Tibial nerve (tissue), 4 donors: ENCODE results near the gene ADCY3. TPM values are rescaled to one million over a fixed set of nuclear protein-coding genes. Genes with fewer than 3 reads are reported as not detected.

ENCODE experiments used
- DNase-seq, 2 donors: peaks; one replicate each; pipeline ENCODE4 v3.0.0-alpha.2; 2019; ENCODE audit warnings: low spot score in 2 of 2
- H3K27ac ChIP-seq, 4 donors: fragments of 200-600 bp; sonication (generic) in 3 of 4; one replicate each; pipeline ENCODE4 v1.5.1; 2017 to 2019; ENCODE audit warnings: mild to moderate bottlenecking in 1 of 4
- H3K27me3 ChIP-seq, 2 donors: fragments of 200-600 bp; sonication (generic) in 1 of 2; one replicate each; pipeline versions ENCODE4 v1.5.1 to v1.6.0; 2017 to 2019
- H3K36me3 ChIP-seq, 3 donors: fragments of 200-600 bp; sonication (generic); one replicate each; pipeline ENCODE4 v1.5.1; 2018 to 2019
- H3K4me1 ChIP-seq, 4 donors: fragments of 200-600 bp; sonication (generic) in 3 of 4; one replicate each; pipeline ENCODE4 v1.5.1; 2017 to 2019
- H3K4me3 ChIP-seq, 4 donors: fragments of 200-600 bp; sonication (generic) in 3 of 4; one replicate each; pipeline ENCODE4 v1.5.1; 2017 to 2019; ENCODE audit warnings: mild to moderate bottlenecking in 1 of 4, moderate library complexity in 1 of 4
- H3K9me3 ChIP-seq, 4 donors: fragments of 200-600 bp; sonication (generic) in 3 of 4; one replicate each; pipeline ENCODE4 v1.5.1; 2017 to 2019
- EP300 ChIP-seq, 2 donors: sonication (generic); formaldehyde crosslinking; IDR thresholded peaks; one replicate each; pipeline ENCODE4 v1.6.1; 2017; ENCODE audit warnings: antibody characterized with exemption in 2 of 2, mild to moderate bottlenecking in 1 of 2
- POLR2A ChIP-seq, 2 donors: fragments of 450-650 bp; IDR thresholded peaks; one replicate each; pipeline ENCODE4 v1.6.1; 2017; ENCODE audit warnings: antibody characterized with exemption in 2 of 2, mild to moderate bottlenecking in 2 of 2, moderate library complexity in 2 of 2
- WGBS, 2 donors: methylation state at CpG; one replicate each; pipeline ENCODE4 v1.1.5; 2018; 5-methylcytosine and 5-hydroxymethylcytosine counted together
- total RNA-seq, 4 donors: library from RNA; depleted of rRNA; stranded (reverse); fragments of >200 nt; gene quantifications; one replicate each; pipeline ENCODE4 v1.1.0, GENCODE V29; 2016
- TF ChIP-seq, protein P1 (sequence below), 5 experiments: fragments of 200-600 bp in 3 of 5; fragments of 450-650 bp in 2 of 5; sonication (generic) in 3 of 5; IDR thresholded peaks; one replicate each; pipeline ENCODE4 v1.5.1; 2016 to 2019; ENCODE audit warnings: antibody characterized with exemption in 5 of 5, mild to moderate bottlenecking in 3 of 5, moderate library complexity in 2 of 5

Gene ADCY3
- total RNA-seq, 4 donors from 2014 or later = 145 to 393 (median 207) TPM

DNA sequence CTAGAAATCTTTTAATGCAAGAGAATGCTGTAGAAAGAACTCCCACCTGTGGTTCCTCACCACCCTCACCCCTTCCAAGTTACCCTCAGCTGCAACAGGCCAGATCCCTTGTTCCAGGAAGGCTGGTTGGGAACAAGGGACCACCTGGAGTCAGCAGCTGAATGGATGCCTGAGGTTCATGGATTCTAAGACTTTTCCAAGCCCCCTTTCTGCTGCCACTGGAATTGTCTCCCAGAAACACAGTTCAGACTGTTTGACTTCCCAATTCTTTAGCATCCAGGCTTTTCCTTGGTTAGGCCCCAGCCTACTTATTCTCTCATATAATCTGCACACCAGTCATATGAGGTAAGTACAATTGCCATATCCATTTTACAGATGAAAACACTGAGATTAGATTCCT is 8.0 kb upstream of the ADCY3 start:
- Histone ChIP-seq H3K9me3 (no peaks in the 10 kb centered on the region), H3K4me1 (peaks cover 0 to 19% (median 10%) of the 10 kb centered on the region in 4 donors), H3K27ac (peak overlapping the region; percentile 70 to 86 (median 82)), H3K27me3 (no peaks in the 10 kb centered on the region), H3K36me3 (no peaks in the 10 kb centered on the region), H3K4me3 (no peak overlapping the region)
- no peak for DNase-seq
- TF ChIP-seq EP300 (IDR thresholded peaks at IDR 0.05) (no peak), POLR2A (IDR thresholded peaks at IDR 0.05) (no peak)
- TF ChIP-seq, protein P1, sequence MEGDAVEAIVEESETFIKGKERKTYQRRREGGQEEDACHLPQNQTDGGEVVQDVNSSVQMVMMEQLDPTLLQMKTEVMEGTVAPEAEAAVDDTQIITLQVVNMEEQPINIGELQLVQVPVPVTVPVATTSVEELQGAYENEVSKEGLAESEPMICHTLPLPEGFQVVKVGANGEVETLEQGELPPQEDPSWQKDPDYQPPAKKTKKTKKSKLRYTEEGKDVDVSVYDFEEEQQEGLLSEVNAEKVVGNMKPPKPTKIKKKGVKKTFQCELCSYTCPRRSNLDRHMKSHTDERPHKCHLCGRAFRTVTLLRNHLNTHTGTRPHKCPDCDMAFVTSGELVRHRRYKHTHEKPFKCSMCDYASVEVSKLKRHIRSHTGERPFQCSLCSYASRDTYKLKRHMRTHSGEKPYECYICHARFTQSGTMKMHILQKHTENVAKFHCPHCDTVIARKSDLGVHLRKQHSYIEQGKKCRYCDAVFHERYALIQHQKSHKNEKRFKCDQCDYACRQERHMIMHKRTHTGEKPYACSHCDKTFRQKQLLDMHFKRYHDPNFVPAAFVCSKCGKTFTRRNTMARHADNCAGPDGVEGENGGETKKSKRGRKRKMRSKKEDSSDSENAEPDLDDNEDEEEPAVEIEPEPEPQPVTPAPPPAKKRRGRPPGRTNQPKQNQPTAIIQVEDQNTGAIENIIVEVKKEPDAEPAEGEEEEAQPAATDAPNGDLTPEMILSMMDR (IDR thresholded peaks at IDR 0.05) = no peak

GRCh38 chr2:24926602-24927252 is 6.7 kb upstream of the ADCY3 start:
- H3K27ac ChIP-seq = peak overlapping the region; percentile 70 to 86 (median 82)
- WGBS, 2 donors = 12 to 26% methylated on average over 27 to 33 of the region's 33 CpGs
- no peaks in the 10 kb centered on the region for H3K9me3 ChIP-seq
- H3K4me3 ChIP-seq = peak overlapping the region; percentile 5 to 40 (median 24)
- TF ChIP-seq POLR2A (IDR thresholded peaks at IDR 0.05) (peak in 1 of 2 donors; percentile 18), EP300 (IDR thresholded peaks at IDR 0.05) (peak; percentile 38 to 79)
- TF ChIP-seq, protein P1 (IDR thresholded peaks at IDR 0.05) = peak in 1 of 5 experiments; percentile 40
- peak; percentile 78 to 81 for DNase-seq
- no peaks in the 10 kb centered on the region for H3K27me3 ChIP-seq
- no peaks in the 10 kb centered on the region for H3K36me3 ChIP-seq
- peaks cover 0 to 19% (median 10%) of the 10 kb centered on the region in 4 donors for H3K4me1 ChIP-seq

DNA sequence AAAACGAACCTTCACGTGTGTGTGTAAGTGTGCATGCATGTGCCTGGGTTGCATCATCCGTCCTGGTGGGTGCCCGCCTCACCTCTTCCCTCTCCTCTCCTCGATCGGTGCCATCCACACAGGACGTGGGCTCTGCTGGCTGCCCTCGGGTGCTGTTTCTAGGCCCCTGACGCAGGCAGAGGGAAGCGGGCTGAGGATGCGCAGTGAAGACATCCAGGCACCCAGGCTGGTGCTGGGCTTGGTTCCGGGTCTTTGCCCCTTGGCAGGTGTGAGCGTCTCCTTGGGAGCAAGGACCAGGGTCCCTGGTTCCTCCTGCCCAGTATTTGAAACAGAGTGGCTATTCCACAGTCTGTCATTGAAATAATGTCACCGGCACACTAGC is 6.2 kb upstream of the ADCY3 start:
- H3K9me3 ChIP-seq = no peaks in the 10 kb centered on the region
- peaks cover 0 to 22% (median 11%) of the 10 kb centered on the region in 4 donors for H3K4me1 ChIP-seq
- peak overlapping the region; percentile 5 to 40 (median 24) for H3K4me3 ChIP-seq
- H3K27ac ChIP-seq = peak overlapping the region; percentile 70 to 86 (median 82)
- no peak for TF ChIP-seq EP300 (IDR thresholded peaks at IDR 0.05)
- no peak for TF ChIP-seq POLR2A (IDR thresholded peaks at IDR 0.05)
- TF ChIP-seq, protein P1 (IDR thresholded peaks at IDR 0.05) = no peak
- DNase-seq = no peak
- H3K27me3 ChIP-seq = no peaks in the 10 kb centered on the region
- no peaks in the 10 kb centered on the region for H3K36me3 ChIP-seq
- 84 to 90% methylated on average over 12 to 14 of the region's 14 CpGs for WGBS, 2 donors

DNA sequence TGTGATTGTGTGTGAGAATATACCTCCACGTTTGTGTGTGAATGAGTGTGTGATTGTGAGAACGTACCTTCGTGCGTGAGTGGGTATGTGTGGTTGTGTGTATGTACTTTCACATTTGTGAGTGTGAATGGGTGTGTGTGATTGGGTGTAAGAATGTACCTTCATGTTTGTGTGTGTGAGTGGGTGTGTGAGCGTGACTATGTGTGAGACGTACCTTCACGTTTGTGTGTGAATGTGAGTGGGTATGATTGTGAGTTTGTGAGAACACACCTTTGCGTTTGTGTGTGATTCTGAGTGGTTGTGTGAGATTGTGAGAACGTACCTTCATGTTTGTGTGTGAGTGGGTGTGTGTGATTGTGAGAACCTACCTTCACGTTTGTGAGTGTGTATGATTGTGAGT is 5.8 kb upstream of the ADCY3 start:
- Histone ChIP-seq H3K4me3 (no peak overlapping the region), H3K27ac (peak overlapping the region; percentile 70 to 86 (median 82)), H3K27me3 (no peaks in the 10 kb centered on the region), H3K4me1 (peaks cover 0 to 26% (median 13%) of the 10 kb centered on the region in 4 donors), H3K9me3 (no peaks in the 10 kb centered on the region), H3K36me3 (no peaks in the 10 kb centered on the region)
- DNase-seq = no peak
- no peak for TF ChIP-seq POLR2A (IDR thresholded peaks at IDR 0.05)
- TF ChIP-seq, protein P1 (IDR thresholded peaks at IDR 0.05) = no peak
- TF ChIP-seq EP300 (IDR thresholded peaks at IDR 0.05) = no peak
- 93 to 96% methylated on average over 10 of the region's 10 CpGs for WGBS, 2 donors

DNA sequence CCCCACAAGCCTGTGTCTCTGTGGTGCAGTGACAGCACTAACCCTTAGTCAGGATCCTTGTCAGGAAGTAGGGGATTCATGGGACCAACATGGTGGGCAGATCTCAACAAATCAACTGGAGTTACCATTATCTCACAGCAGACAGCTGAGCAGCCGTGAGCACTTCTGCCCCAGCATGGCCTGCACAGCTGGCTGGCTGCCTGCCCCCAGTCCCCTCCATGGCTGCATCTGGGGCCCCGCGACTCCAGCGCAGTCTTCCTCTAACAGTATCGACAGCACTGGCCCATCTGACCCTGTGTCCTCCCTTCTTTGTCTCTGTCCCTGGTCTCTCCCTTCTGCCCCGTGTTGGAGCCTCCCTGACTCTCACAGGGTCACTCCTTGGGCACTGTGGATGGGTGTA is 4.7 kb upstream of the ADCY3 start:
- Histone ChIP-seq H3K27ac (peak overlapping the region in 2 of 4 donors; percentile 43 to 95), H3K4me3 (no peak overlapping the region), H3K4me1 (peaks cover 0 to 31% (median 14%) of the 10 kb centered on the region in 4 donors), H3K36me3 (no peaks in the 10 kb centered on the region), H3K9me3 (no peaks in the 10 kb centered on the region), H3K27me3 (no peaks in the 10 kb centered on the region)
- no peak for DNase-seq
- TF ChIP-seq POLR2A (IDR thresholded peaks at IDR 0.05) = no peak
- TF ChIP-seq, protein P1 (IDR thresholded peaks at IDR 0.05) = no peak
- TF ChIP-seq EP300 (IDR thresholded peaks at IDR 0.05) = no peak
- 72 to 89% methylated on average over 6 of the region's 6 CpGs for WGBS, 2 donors
